Activated CD8-positive, alpha-beta memory T cell treated with anti-CD3 and anti-CD28 coated beads for 48 hours (primary cell): ENCODE measurements around the gene COL27A1.

Experiments used
- DNase-seq, 3 experiments: peaks; one replicate each; pipeline ENCODE4 v3.0.0-alpha.2; 2020; ENCODE audit warnings: low read depth in 2 of 3, low spot score in 2 of 3

Gene COL27A1

GRCh38 chr9:114240216-114240615 lies 84.9 kb downstream of the COL27A1 start:
- DNase-seq: no peak

GRCh38 chr9:114240647-114241558 lies 85.6 kb downstream of the COL27A1 start:
- DNase-seq: no peak

- DNase-seq: no peak
These were observed 87.5 kb downstream of the COL27A1 start for GRCh38 chr9:114242837-114243236.

GRCh38 chr9:114243240-114243639 lies 87.9 kb downstream of the COL27A1 start:
- DNase-seq: no peak

- DNase-seq: no peak
These were observed 89.2 kb downstream of the COL27A1 start for GRCh38 chr9:114244570-114244969.

- DNase-seq: no peak
These were observed 91.2 kb downstream of the COL27A1 start for GRCh38 chr9:114246558-114246957.

- DNase-seq: no peak
These were observed 91.7 kb downstream of the COL27A1 start for GRCh38 chr9:114247077-114247476.

GRCh38 chr9:114247491-114247890 lies 92.2 kb downstream of the COL27A1 start:
- DNase-seq: no peak

GRCh38 chr9:114248299-114248707 lies 93.0 kb downstream of the COL27A1 start:
- DNase-seq: no peak

GRCh38 chr9:114249424-114250234 lies 94.3 kb downstream of the COL27A1 start:
- DNase-seq: no peak

- DNase-seq: no peak
These were observed 94.9 kb downstream of the COL27A1 start for GRCh38 chr9:114250235-114250568.

- DNase-seq: no peak
These were observed 95.3 kb downstream of the COL27A1 start for GRCh38 chr9:114250648-114251047.

- no peak for DNase-seq
These were observed 97.1 kb downstream of the COL27A1 start for GRCh38 chr9:114252394-114252793.

- DNase-seq: no peak
These were observed 101.5 kb downstream of the COL27A1 start for GRCh38 chr9:114256827-114257328.

- DNase-seq: no peak
These were observed 102.9 kb downstream of the COL27A1 start for GRCh38 chr9:114258218-114258617.

GRCh38 chr9:114258866-114259797 lies 103.8 kb downstream of the COL27A1 start:
- DNase-seq: no peak

GRCh38 chr9:114259798-114260523 lies 104.6 kb downstream of the COL27A1 start:
- no peak for DNase-seq

- DNase-seq: no peak
These were observed 105.7 kb downstream of the COL27A1 start for GRCh38 chr9:114261026-114261425.

- no peak for DNase-seq
These were observed 106.7 kb downstream of the COL27A1 start for GRCh38 chr9:114261987-114262386.

- no peak for DNase-seq
These were observed 108.6 kb downstream of the COL27A1 start for GRCh38 chr9:114263853-114264510.
